Vagina (tissue), 2 donors: ENCODE results near the gene THEM4.
"Not testable (repeated sequence)": the region's sequence is repeated elsewhere in the genome, so short reads cannot be mapped to it uniquely, and the experiment has no call there.

Source experiments
- POLR2A ChIP-seq, 2 donors: fragments of 450-650 bp; IDR thresholded peaks; one replicate each; pipeline ENCODE4 v1.6.1; 2017; ENCODE audit warnings: antibody characterized with exemption in 2 of 2, mild to moderate bottlenecking in 2 of 2, moderate library complexity in 2 of 2
- POLR2AphosphoS5 ChIP-seq, 2 donors: sonication (generic); formaldehyde crosslinking; IDR thresholded peaks; one replicate each; pipeline ENCODE4 v1.9.0; 2017; ENCODE audit warnings: antibody characterized with exemption in 2 of 2, mild to moderate bottlenecking in 2 of 2, low read depth in 1 of 2; ENCODE audit not compliant: insufficient read depth in 1 of 2
- TF ChIP-seq, protein P1 (sequence below), 3 experiments: fragments of 450-650 bp in 2 of 3; fragments of 200-600 bp in 1 of 3; sonication (generic) in 1 of 3; IDR thresholded peaks; one replicate each; pipeline ENCODE4 v1.5.1; 2017 to 2019; ENCODE audit warnings: antibody characterized with exemption in 3 of 3, mild to moderate bottlenecking in 2 of 3, moderate library complexity in 2 of 3

DNA sequence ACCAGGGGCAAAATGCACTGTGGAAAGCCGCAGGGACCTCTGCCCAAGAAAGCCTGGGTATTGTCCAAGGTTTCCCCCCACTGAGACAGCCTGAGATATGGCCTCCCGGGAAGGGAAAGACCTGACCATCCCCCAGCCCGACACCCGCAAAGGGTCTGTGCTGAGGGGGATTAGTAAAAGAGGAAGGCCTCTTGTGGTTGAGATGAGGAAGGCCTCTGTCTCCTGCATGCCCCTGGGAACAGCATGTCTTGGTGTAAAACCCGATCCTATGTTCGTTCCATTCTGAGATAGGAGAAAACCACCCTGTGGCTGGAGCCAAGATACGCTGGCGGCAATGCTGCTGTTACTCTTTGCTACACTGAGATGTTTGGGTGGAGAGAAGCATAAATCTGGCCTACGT is 36.5 kb downstream of the THEM4 start:
- TF ChIP-seq POLR2A (IDR thresholded peaks at IDR 0.05); POLR2AphosphoS5 (IDR thresholded peaks at IDR 0.05; ENCODE audit: insufficient read depth in 1 of 2, low read depth in 1 of 2): not testable (repeated sequence)
- TF ChIP-seq, protein P1, sequence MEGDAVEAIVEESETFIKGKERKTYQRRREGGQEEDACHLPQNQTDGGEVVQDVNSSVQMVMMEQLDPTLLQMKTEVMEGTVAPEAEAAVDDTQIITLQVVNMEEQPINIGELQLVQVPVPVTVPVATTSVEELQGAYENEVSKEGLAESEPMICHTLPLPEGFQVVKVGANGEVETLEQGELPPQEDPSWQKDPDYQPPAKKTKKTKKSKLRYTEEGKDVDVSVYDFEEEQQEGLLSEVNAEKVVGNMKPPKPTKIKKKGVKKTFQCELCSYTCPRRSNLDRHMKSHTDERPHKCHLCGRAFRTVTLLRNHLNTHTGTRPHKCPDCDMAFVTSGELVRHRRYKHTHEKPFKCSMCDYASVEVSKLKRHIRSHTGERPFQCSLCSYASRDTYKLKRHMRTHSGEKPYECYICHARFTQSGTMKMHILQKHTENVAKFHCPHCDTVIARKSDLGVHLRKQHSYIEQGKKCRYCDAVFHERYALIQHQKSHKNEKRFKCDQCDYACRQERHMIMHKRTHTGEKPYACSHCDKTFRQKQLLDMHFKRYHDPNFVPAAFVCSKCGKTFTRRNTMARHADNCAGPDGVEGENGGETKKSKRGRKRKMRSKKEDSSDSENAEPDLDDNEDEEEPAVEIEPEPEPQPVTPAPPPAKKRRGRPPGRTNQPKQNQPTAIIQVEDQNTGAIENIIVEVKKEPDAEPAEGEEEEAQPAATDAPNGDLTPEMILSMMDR (IDR thresholded peaks at IDR 0.05), result not testable (repeated sequence)
